Heart left ventricle (tissue), 13 donors: Measurements from ENCODE around the gene SPTB.
A peak's percentile ranks its signal among the peaks of the same experiment; 100 is the strongest.

Experiments used
- CTCF ChIP-seq, 12 donors: fragments of 200-600 bp; sonication (generic) in 4 of 12; IDR thresholded peaks; one replicate each; pipeline versions ENCODE4 v1.5.0 to v1.8.0; 2018 to 2022; ENCODE audit warnings: antibody characterized with exemption in 12 of 12, mild to moderate bottlenecking in 5 of 12
- POLR2A ChIP-seq, 2 donors: fragments of 450-650 bp; IDR thresholded peaks; one replicate each; pipeline ENCODE4 v1.6.1; 2017; ENCODE audit warnings: antibody characterized with exemption in 2 of 2, mild to moderate bottlenecking in 2 of 2, moderate library complexity in 2 of 2
- donor health status: ischemic (EF 13 %, LVEDD 7.1; RV severe dilation, severe dysfunction).
- donor health status: DM: no; HTN: yes; CAD: no.
- donor health status: DM: no; HTN: no; CAD: no.
- donor health status: ischemic (EF 25% LVEDD 6.9; RV normal size, moderate dysfunction).
- donor health status: ischemic (EF 25% LVEDD 5.7; RV mildly dilated, moderate dysfunction).
- donor health status: ischemic (EF 35%, LVEDD 5.7; RV mildly dilated, moderate dysfunction).
- donor health status: nonischemic (EF 11% LVEDD 7.7; RV severe dilation, severe dysfunction).
- donor health status: DM: yes; HTN: yes; CAD: no.
- donor health status: PGD.
- donor health status: ischemic (EF 29% LVEDD 5.4; RV normal size, mild dysfunction).
- donor health status: nonischemic (EF 23%, LVEDD 6.1; RV moderate dilation, normal function).

DNA sequence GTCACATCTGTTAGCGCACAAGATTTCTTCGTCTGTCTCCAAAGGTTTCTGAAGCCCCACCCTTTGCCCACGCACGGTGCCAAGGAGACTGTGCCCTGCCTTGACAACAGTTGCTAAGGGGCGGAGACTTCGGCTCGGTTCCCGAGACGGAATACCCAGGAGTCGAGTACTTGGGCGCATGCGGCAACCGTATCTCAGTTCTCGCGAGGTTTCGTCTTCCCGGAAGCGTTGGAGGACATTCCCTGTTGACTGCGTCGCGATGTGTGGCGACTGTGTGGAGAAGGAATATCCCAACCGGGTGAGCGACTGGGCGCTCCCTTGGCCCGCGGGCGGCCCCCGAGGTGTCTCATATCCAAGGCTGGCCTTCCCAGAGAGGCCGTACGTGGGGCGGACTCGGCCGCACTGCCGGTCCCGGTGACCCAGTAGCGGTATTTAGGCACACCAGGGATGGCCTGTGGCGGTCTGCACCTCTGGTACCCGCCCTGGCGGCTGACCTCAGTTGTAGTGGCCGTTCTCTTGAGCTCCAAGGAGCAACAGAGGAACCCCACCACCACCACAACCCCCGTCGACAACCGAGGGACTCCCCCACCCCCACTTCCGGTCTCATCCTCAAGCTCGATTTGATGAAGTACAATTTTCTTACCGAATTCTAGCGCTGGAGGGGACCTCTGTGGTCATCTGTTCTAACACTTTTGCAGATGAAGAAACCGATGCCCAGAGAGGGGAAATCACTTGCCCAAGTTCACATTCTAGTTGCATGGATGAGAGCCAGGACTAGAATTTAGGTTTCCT is 34.7 kb upstream of the SPTB start, which contains the start of gene CHURC1:
- TF ChIP-seq POLR2A (IDR thresholded peaks at IDR 0.05) (peak in 1 of 2 donors; percentile 91), CTCF (IDR thresholded peaks at IDR 0.05) (no peak)
